Loucy (cell line): ENCODE data around the gene TIAM1.

Experiments used
- H2AFZ ChIP-seq: fragments of 200-600 bp; sonication (generic); 2 replicates; pipeline ENCODE4 v1.6.0; 2016; ENCODE audit warnings: antibody characterized with exemption, mild to moderate bottlenecking, low read length, moderate library complexity
- H3F3A ChIP-seq: fragments of 200-600 bp; 2 replicates; pipeline ENCODE4 v1.6.0; 2016; ENCODE audit warnings: antibody characterized with exemption, low read depth, mild to moderate bottlenecking
- H3K27me3 ChIP-seq: fragments of 200-600 bp; sonication (generic); 2 replicates; pipeline ENCODE4 v1.6.1; 2014; ENCODE audit warnings: low read length, mild to moderate bottlenecking; ENCODE audit not compliant: insufficient read depth, poor library complexity, severe bottlenecking
- H3K36me3 ChIP-seq: fragments of 200-600 bp; sonication (generic); 2 replicates; pipeline ENCODE4 v1.6.1; 2016; ENCODE audit warnings: low read length; ENCODE audit not compliant: insufficient read depth
- H3K4me1 ChIP-seq: fragments of 200-600 bp; sonication (generic); 2 replicates; pipeline ENCODE4 v1.5.1; 2014; ENCODE audit warnings: low read length, mild to moderate bottlenecking; ENCODE audit not compliant: insufficient read depth, poor library complexity, severe bottlenecking
- H3K4me2 ChIP-seq: fragments of 200-600 bp; sonication (generic); 2 replicates; pipeline ENCODE4 v1.6.0; 2014; ENCODE audit warnings: antibody characterized with exemption, low read length, low read depth, mild to moderate bottlenecking; ENCODE audit not compliant: poor library complexity, severe bottlenecking
- H3K4me3 ChIP-seq: fragments of 200-600 bp; sonication (generic); 2 replicates; pipeline ENCODE4 v1.5.1; 2014; ENCODE audit warnings: low read length, mild to moderate bottlenecking, mixed read lengths; ENCODE audit not compliant: poor library complexity, severe bottlenecking
- H3K79me2 ChIP-seq: fragments of 200-600 bp; sonication (generic); 2 replicates; pipeline ENCODE4 v1.6.1; 2014; ENCODE audit warnings: low read length; ENCODE audit not compliant: insufficient read depth
- H3K9ac ChIP-seq: fragments of 200-600 bp; sonication (generic); 2 replicates; pipeline ENCODE4 v1.6.0; 2014; ENCODE audit warnings: mild to moderate bottlenecking, low read depth, low read length, moderate library complexity; ENCODE audit not compliant: poor library complexity, severe bottlenecking
- H3K9me2 ChIP-seq: fragments of 200-600 bp; sonication (generic); replicated peaks from 2 replicates; pipeline ENCODE4 v1.6.1; 2016; ENCODE audit warnings: low read depth, low read length, mixed read lengths
- H3K9me3 ChIP-seq: fragments of 200-600 bp; sonication (generic); 2 replicates; pipeline ENCODE4 v1.6.1; 2014; ENCODE audit warnings: mild to moderate bottlenecking, antibody characterized with exemption, low read length, low read depth; ENCODE audit not compliant: insufficient read depth
- H4K20me1 ChIP-seq: fragments of 200-600 bp; sonication (generic); 2 replicates; pipeline ENCODE4 v1.6.0; 2014; ENCODE audit warnings: antibody characterized with exemption, low read length, mild to moderate bottlenecking; ENCODE audit not compliant: insufficient read depth, poor library complexity, severe bottlenecking
- CTCF ChIP-seq: fragments of 200-600 bp; sonication (generic); conservative IDR thresholded peaks from 2 replicates; pipeline ENCODE4 v1.5.1; 2014; ENCODE audit warnings: mild to moderate bottlenecking, antibody characterized with exemption, low read length
- EZH2phosphoT487 ChIP-seq: fragments of 200-600 bp; IDR thresholded peaks from 2 replicates; pipeline ENCODE4 v1.6.1; 2018; ENCODE audit warnings: antibody characterized with exemption, mild to moderate bottlenecking, moderate library complexity, borderline replicate concordance

The TIAM1 gene

GRCh38 chr21:31184876-31185275 is 159.2 kb downstream of the TIAM1 start:
- no peak overlapping the region for H2AFZ ChIP-seq
- H4K20me1 ChIP-seq: no peaks in the 10 kb centered on the region
- H3K9me3 ChIP-seq: no peaks in the 10 kb centered on the region
- peak overlapping the region; percentile 60 for H3K4me2 ChIP-seq
- H3K9ac ChIP-seq: peak overlapping the region; percentile 33
- peaks cover 6% of the 10 kb centered on the region; the same call in 1 of the 2 replicates for H3K36me3 ChIP-seq
- H3K9me2 ChIP-seq: no peaks in the 10 kb centered on the region
- H3K4me3 ChIP-seq: peak overlapping the region; percentile 17
- H3K27me3 ChIP-seq: no peaks in the 10 kb centered on the region
- H3K79me2 ChIP-seq: no peaks in the 10 kb centered on the region
- H3K4me1 ChIP-seq: peaks cover 32% of the 10 kb centered on the region
- no peak for TF ChIP-seq CTCF
- TF ChIP-seq EZH2phosphoT487: no peak
- H3F3A ChIP-seq: no peaks in the 10 kb centered on the region

- Histone ChIP-seq H3K9ac (peak overlapping the region; percentile 33), H3K4me2 (peak overlapping the region; percentile 60), H4K20me1 (no peaks in the 10 kb centered on the region), H2AFZ (no peak overlapping the region), H3K4me3 (peak overlapping the region; percentile 17), H3K36me3 (peaks cover 6% of the 10 kb centered on the region; the same call in 1 of the 2 replicates), H3K27me3 (no peaks in the 10 kb centered on the region), H3K79me2 (no peaks in the 10 kb centered on the region), H3K9me3 (no peaks in the 10 kb centered on the region), H3K9me2 (no peaks in the 10 kb centered on the region), H3K4me1 (peaks cover 32% of the 10 kb centered on the region), H3F3A (no peaks in the 10 kb centered on the region)
- TF ChIP-seq CTCF (no peak), EZH2phosphoT487 (no peak)
Measured at GRCh38 chr21:31184459-31184858, 159.6 kb downstream of the TIAM1 start.

- Histone ChIP-seq H3K36me3 (peaks cover 6% of the 10 kb centered on the region; the same call in 1 of the 2 replicates), H3F3A (no peaks in the 10 kb centered on the region), H3K4me1 (peaks cover 35% of the 10 kb centered on the region), H4K20me1 (no peaks in the 10 kb centered on the region), H3K4me2 (no peak overlapping the region), H3K4me3 (no peak overlapping the region), H3K27me3 (no peaks in the 10 kb centered on the region), H3K9me2 (no peaks in the 10 kb centered on the region), H3K79me2 (no peaks in the 10 kb centered on the region), H3K9me3 (no peaks in the 10 kb centered on the region), H2AFZ (no peak overlapping the region), H3K9ac (no peak overlapping the region)
- TF ChIP-seq CTCF (no peak), EZH2phosphoT487 (no peak)
Measured at GRCh38 chr21:31182231-31183140, 161.6 kb downstream of the TIAM1 start.
